SW 1271 (cell line): ENCODE data around the gene CAB39L.
"Not testable (repeated sequence)": the region's sequence is repeated elsewhere in the genome, so short reads cannot be mapped to it uniquely, and the experiment has no call there.

Experiments
- DNase-seq, 2 experiments: peaks; one replicate each; lab custom pipeline; 2025; lab: John Stamatoyannopoulos, UW

Gene CAB39L

DNA sequence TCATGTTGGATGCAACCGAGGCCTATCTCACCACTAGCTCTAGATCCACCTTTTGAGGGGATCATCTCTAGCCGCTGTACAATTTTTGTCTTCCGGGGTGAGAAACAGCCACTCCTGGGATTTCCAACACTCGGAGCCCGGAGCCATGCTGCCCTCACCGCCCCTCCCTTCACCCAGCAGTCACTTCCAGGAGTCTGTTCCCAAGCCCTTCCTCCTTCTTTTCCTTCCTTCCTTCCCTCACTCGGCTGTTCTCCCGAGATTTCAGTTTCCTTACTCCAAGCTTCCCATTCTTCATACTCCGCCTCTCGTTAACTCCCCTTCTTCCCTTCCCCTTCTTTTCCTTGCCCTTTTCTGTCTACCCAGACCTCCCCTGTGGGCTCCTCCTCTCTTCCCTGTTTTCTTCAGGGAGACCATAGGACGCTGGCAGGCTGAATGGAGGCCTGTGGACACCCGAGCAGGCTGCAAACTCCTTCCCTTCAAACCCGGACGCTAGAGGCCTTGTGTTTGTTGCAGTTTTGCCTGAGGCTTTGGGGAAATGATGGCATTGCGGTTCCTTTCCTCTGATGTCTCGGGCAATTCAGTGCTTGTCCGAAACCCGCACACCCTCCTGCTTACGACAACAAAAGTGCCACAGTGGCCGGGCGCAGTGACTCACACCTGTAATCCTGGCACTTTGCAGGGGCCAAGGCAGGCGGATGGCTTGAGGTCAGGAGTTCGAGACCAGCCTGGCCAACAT is 96.0 kb downstream of the CAB39L start:
- DNase-seq, result no peak

DNA sequence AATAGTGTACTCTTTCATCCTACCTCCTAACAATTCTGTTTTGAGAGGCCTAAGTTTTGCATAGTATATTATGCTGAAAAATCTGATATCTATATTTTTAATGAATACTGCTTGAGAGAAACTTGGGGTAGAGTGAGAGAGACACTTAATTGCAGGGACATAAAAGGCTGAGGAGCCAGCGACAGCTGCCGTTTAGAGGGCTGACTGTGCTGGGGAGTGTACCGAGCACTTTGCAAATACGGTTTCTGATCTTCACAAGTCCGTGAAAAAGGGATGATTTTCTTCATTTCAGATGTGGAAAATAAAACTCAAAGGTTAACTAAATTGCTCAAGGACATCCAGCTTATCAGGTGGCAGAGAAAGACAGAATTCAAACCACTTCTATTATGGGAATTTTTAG is 97.4 kb downstream of the CAB39L start:
- DNase-seq, result no peak

DNA sequence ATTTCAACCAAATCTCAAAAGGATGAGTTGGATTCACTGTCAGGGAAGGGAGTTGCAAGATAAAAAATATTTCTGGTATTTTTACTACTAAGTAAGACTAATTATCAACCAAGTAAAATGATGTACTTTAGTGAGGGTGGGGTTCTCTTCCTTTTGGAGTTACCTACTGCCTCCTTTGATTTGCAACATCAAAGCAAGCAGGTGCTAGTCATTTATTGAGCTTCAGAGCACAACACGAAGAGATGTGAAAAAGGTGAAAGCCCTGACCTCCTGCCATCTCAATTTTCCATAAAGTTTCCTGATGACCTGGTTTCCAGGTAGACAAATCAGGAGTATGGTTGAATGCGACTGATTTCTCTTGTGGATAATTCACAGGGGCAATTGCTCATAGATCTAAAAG is 100.1 kb downstream of the CAB39L start:
- no peak for DNase-seq

DNA sequence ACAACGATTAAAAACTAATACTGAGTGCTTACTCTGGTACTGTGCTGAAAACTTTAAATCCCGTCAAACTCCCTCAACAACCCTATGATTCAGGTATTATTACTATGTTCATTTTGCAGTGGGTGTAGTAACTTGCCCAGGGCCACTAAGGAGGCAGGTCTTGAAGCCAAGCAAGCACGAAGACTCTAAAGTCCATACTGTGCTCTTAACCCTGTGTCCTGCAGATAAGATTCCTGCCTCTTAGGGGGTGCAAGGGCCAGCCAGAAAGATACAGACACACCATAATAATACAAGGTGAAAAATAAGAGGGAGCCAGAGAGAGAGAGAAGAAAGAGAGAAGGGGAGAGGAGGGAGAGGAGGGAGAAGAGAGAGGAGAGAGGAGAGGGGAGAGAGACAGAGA is 100.6 kb downstream of the CAB39L start:
- no peak for DNase-seq

DNA sequence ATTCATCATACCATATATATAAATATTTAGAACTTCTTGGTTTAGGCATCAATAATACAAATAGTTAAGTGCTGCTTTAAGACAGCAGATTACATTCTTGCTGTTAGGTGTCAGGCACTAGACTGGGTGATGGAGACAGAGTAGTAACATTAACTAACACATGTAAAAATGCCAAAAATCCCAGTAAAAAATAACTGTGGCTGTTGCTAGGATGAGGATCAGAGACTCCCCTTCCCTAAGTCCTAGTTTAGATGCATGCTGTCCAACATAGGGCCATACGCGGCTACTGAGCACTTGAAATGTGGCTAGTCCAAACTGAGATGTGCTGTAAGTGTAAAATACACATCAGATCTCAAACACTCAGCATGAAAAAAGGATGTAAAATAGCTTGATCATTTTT is 101.4 kb downstream of the CAB39L start:
- no peak for DNase-seq

DNA sequence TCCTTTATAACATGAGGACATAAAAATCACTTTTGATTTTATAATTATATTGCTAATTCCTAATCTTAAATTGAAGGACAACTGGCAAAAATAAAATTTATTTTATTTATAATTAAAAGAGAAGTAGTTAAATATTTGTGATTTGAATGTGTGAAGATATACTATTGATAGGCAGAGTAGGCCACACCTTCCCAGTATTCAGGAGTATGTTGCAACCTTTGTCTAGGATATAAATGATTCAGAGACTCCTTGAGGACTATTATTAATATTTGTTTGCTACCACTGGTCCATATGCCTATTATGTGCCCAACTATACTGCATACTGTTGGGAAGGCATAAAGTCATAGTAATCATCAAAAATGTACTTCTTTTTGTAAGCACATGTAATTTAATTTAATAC is 101.9 kb downstream of the CAB39L start:
- DNase-seq, result no peak

DNA sequence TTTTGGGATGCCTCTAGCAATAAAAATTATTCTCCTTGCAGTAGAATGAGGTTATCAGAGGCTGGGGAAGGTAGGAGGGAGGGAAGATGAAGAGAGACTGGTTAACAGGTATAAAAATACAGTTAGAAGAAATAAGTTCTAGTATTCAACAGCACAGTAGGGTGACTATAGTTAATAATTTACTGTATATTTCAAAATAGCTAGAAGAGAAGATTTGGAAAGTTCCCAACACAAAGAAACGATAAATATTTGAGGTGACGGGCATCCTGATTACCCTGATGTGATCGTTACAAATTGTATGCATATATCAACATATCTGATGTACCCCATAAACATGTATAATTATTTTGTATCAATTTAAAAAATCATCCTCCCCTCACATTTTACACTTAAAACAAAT is 102.3 kb downstream of the CAB39L start:
- no peak for DNase-seq

DNA sequence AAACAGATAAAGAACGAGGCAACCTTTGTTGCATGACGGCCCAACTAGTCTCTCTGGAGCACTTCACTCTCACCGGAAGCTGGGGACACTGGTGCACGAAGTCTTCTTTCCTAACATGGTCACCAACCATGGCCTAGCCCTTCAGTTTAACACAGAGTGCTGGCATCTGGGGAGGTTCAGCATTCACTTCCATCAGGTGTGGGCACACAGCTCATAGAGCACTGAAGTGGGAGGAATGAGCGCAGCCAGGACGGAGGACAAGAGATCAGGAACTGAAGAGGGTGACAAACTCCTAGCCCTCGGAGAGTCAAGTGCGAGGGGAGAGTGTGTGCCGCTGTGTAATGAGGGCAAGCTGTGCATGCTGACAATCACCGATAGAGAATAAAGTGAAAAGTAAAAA is 103.7 kb downstream of the CAB39L start:
- no peak for DNase-seq

DNA sequence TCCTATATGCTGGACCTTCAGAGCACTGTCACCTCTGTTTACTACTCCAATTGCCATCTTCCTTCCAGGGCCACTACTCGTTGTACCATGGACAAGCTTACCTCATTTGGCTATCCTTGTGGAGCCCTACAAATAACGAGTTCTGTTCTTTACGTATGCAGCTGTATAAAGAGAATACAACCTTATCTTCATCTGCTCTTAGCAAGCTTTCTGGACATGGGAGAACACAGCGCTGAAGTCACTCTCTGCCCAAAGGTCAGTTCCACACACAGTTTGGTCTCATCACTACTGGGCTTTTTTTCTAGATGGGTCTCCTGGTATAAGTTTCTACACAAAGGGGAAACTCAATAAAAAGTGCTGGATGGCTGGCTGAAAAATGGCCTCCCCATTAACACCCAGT is 107.2 kb downstream of the CAB39L start:
- no peak for DNase-seq

DNA sequence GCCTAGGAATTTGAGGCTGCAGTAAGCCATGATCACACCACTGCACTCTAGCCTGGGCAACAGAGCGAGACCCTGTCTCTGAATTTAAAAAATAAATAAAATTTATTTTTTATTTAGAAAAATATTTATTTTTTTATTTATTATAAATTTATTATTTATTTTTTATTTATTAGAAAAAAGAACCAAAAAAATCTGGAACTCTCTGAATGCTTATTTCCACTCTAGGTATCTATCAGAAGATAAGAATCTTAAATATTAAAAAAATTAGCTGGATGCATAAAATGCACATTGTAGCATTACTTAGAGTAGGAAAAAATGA is 113.4 kb downstream of the CAB39L start:
- no peak for DNase-seq

DNA sequence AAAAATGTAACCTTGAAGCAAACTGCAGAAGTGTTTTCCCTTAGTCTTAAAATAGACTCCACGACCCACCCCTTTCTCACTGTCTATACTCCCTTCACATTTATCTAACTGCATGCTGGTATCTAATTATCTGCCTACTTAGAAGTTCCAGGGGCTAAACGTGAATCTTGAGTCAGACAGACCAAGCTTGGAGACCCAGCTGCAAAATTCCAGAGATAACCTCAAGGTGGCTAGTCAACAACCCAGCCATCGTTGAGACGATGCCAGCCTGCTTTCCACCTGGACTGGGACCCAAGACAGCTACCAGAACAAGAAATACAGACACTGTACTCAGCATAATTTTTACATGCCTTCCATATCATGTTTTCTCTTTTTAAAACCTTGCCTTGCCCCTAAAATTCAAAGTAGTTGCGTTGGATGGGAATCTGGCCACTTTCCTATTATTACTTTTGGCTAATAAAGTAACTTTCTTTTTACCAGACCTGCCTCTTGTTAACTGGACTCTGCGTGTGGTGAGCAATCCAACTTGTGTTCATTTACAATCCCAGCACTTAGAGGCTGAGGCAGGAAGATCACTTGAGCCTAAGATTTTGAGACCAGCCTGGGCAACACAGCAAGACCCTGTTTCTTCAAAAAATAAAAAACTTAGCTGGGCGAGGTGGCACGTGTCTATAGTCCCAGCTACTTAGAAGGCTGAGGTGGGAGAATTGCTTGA is 113.9 kb downstream of the CAB39L start:
- no peak for DNase-seq

DNA sequence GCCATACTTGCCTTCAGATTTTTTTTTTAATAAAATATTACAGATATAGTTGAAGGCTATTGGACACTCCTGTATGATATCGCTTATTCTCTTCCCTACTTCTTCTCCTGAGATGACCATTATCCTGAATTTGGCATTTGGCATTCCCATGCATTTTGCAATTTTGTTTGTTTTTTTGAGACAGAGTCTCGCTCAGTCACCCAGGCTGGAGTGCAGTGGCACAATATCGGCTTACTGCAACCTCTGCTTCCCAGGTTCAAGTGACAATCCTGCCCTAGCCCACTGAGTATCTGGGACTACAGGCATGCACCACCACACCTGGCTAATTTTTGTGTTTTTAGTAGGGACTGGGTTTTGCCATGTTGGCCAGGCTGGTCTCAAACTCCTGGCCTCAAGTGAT is 116.7 kb downstream of the CAB39L start:
- DNase-seq, result not testable (repeated sequence)

DNA sequence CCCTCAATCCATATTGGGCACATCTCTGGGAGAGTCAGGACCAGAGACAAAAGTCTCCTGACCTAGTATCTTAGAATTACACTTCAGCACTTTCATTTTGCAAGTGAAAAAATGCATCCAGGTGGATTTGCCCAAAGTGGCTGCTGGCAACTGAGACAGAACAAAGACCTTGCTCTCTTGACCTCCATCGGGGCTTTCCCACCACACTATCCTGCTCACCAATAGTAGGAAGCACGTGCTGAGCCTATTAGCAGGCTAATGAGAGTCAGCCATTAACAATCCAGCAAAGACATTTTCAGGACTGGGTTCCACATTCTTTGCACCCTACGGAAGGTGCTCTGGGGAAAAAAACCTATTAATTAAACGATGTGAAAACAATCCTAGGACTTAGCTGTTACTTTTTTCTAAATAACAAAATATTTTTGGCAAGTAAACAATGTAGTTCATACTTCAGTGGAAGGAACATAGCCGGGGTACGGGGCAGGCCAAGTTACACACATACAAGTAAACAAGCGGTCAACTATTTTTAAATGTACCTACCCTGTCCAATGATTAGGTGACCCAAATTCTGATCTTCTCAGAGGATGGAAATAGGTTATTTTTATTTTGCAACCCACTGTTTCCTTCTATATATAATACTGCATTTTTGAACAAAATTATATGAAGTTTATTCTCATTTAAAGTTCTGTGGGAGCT is 117.5 kb downstream of the CAB39L start:
- DNase-seq, result no peak

DNA sequence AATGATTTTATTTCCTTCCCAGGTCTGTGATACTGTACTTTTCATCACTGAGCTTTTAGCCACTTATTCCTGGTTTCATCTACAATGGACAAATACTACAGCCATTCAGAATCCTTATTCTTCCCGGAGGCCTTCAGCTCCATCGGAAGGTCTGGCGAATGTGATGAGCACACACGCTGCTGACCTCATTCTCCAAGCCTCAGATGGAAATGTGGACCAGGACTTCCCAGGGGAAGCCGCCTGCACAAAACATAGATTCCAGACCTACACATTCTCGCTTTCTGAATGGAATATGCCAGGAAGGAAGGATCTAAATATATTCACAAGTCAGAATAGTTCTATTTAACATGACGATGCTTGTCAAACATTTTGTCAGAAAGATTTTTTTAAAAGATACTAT is 120.5 kb downstream of the CAB39L start:
- no peak for DNase-seq

DNA sequence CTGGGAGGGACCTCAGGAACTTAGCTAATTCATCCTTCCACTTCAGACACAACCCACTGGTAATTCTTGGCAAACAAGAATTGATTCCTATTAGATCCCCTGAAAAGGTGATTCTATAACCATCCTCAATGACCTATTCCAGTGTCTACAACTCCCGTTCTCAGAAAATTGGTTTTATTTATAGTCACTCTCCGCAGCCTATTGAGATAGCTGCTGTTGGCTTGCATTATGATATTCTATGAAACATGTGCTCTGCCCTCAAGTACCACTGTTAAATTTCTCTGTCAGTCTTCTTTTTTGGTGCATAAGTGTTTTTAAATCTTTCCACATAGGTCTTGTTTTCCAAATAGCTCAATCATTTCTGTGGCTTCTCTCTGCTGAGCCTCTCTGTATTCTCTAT is 121.2 kb downstream of the CAB39L start:
- DNase-seq, result no peak

DNA sequence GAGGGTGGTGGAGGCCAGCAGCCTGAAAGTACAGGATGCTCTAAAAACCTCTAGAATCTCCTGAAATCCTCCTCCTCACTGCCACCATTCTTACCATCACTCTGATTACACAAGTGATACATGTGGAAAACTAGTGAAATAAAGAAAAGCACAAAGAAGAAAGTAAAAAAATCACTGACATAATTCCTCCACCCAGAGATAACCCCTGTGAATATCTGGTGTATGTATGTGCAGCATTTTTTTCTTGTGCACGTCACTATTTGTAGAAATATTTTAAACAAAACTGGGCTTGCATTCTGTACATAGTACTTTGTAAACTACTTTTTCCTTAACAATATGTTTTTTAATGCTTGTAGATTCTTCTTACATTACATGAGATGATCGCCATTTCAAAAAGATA is 122.9 kb downstream of the CAB39L start:
- no peak for DNase-seq

DNA sequence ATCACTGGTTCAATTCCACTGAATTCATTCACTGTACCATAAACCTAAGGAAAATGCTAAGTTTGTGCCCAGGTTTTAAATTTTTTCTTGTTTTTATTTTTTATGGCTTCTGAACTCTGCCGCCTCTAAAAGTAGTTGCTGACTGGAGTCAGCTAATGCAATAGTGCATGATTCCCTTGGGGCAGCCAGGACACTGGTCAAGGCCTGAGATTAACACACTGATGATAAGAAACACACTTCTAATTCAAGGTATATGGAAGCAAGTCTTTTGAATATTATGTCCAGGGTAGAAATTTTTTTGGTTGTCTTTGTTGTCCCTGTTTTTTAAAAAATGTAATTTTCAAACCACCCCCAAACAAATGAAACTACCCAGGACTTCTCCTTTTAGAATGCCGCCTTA is 123.9 kb downstream of the CAB39L start:
- DNase-seq, result no peak

DNA sequence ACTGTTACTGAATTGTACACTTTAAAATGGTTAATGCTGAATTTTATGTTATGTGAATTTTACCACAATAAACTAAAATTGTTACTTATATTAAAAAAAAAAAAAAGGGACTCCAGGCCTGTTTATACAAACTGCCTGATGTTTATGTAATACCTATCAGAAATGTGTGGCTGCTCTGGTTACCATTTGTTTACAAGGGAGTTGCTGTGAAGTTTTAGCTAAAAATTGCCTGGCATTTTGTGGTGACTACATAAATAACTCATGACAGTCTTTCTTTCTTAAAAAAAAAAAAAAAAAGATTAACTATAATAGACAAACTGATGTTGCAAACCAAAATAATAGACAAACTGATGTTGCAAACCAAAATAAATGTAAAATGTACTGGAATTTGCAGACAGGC is 124.3 kb downstream of the CAB39L start:
- no peak for DNase-seq

DNA sequence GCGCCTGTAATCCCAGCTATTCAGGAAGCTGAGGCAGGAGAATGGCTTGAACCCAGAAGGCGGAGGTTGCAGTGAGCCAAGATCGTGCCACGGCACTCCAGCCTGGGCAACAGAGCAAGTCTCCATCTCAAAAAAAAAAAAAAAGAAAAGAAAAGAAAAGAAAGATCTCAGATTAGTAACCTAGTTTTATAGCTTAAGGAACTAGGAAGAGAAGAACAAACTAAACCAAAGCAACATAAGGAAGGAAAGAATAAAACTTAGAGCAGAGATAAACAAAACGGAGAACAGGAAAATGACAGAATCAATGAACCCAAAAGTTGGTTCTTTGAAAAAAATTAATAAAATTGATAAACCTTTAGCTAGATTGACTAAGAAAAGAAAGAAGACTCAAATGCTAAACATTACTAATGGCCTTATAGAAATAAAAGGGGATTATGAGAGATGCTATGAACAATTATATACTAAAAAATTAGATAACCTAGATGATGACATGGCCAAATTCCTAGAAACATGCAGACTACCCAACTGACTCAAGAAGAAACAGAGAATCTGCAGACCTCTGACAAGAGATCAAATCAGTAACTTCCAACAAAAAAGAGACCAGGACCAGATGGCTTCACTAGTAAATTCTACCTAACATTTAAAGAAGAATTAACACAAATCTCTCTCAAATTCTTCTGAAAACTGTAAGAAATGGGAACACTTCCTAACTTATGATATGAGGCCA is 127.9 kb downstream of the CAB39L start:
- no peak for DNase-seq

DNA sequence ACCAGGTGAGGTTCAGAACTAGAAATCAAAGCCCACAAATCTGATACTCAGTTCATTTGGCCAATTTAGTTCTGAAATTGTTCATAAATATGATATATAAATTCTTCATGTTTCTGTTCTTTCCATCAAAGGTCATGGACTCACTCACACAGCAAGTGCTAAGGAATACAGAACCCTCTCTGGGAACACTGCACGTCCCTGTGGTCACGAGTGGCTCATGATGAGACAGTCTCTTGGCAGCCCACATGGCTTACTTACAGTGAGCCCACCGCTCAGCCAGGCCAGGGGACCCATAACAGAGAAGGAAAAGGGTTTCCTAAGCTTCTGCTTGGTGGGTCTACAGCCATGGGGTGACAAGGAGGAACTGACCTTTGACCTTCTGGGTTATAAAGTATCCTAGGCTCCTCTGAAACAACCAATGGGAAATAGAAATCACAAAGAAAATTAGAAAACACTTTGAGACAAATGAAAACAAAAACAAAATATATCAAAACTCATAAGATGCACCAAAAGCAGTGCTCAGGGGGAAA is 128.8 kb downstream of the CAB39L start:
- DNase-seq, result no peak

DNA sequence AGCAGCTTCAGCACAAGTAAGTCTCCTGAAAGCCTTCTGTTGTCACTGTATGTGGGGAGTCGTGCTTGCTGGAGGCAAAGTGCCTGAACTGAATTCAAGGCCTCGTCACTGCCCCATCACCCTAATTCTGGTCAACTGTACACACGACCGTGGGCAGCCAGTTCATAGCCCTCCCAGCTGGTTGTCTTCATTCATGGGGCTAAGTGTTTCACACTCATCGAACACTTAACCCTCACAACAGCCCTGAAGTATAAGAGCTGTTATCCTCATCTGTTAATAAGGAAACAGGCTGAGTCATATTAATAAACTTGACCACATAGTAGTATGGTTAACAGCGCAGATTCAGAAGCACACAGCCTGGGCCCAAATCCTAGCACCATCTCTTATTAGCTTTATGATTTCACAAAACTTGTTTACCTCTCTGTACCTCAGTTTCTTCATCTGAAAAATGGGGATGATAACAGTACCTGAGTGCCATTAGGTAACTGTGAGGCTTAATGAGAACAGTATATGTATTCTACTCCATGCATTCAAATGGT is 129.5 kb downstream of the CAB39L start:
- DNase-seq, result no peak

DNA sequence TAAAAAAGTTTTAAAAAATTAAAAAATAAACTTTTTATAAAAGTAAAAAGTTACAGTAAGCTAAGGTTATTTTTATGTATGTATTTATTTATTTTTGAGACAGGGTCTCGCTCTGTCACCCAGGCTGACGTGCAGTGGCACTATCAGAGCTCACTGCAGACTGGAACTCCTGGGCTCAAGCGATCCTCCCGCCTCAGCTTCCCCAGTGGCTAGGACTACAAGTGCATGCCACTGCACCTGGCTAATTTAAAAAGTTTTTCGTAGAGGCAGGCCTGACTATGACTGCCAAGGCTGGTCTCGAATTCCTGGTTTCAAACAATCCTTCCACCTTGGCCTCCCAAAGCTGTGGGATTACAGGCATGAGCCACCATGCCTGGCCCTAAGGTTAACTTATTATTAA is 132.0 kb downstream of the CAB39L start:
- DNase-seq, result no peak
